Measurements from ENCODE around the gene RASEF. TPM values are rescaled to one million over a fixed set of nuclear protein-coding genes. Genes with fewer than 3 reads are reported as not detected.

RASEF gene
- total RNA-seq, 1 experiment from 2014 or later, result 0.14 TPM

- no peak for DNase-seq (ENCODE audit: low read depth)
These were observed 6.0 kb downstream of the RASEF start for GRCh38 chr9:83056911-83057310.

DNA sequence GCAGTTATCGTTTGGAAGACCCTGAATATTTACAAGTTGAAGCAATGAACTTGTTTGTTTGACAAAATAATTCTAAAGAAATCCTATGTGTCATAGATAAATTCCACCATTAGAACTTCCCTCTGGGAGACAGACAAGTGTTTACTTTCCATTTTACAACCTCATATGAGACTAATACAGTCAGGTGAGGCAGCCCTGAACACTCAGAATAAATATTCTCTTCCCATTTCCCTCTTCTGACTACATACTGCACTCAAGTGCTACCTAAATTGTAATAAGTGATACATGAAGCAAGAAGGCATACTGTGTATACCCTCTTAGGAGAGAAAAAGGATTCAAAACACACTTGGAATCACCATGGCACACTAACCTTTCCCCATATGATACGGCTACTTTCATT is 6.8 kb downstream of the RASEF start:
- DNase-seq (ENCODE audit: low read depth), result no peak

GRCh38 chr9:83047839-83048775 is 14.8 kb downstream of the RASEF start:
- DNase-seq (ENCODE audit: low read depth), result peak; percentile 91

- DNase-seq (ENCODE audit: low read depth), result no peak
These were observed 19.3 kb downstream of the RASEF start for GRCh38 chr9:83043597-83043996.

- peak; percentile 60 for DNase-seq (ENCODE audit: low read depth)
These were observed 21.2 kb downstream of the RASEF start for GRCh38 chr9:83041771-83042170.

DNA sequence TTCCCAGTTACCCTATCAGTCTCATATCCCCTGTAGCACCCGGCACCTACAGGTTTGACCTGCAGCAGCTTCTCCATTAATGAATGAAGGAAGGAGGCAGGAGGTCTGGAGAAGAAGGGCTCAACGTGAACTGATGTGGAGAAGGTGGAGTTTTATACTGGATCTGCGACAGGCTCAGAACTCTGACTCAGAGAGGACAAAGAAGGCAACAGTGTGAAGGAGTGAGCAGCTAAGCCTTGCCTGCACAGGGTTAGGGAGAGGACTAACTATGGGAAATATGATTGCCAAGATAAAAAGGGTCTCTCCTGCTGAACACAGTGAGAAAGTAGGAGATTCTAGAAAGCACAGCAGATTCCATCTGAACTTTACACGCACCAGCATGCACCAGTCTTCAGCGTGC is 23.6 kb downstream of the RASEF start:
- DNase-seq (ENCODE audit: low read depth), result no peak

- no peak for DNase-seq (ENCODE audit: low read depth)
These were observed 26.9 kb downstream of the RASEF start for GRCh38 chr9:83036043-83036442.

DNA sequence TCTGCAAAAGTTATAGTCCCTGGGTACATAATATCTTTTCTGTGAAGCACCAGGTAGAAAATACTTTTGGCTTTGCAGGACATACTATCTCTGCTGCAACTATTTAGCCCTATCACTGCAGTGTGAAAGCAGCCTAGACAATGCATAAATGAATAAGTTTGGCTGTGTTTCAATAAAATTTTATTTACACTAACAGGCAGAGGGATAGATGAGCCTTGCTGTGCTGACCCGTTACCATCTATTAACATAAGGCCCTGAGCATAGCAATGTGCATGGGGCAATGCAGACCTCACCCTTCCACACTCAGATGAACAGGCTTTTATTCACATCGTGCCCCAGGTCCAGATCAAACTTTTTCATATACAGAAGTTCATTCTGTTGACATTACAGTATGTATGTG is 27.8 kb downstream of the RASEF start:
- no peak for DNase-seq (ENCODE audit: low read depth)

GRCh38 chr9:83034587-83034986 is 28.4 kb downstream of the RASEF start:
- peak; percentile 92 for DNase-seq (ENCODE audit: low read depth)

GRCh38 chr9:83034026-83034425 is 28.9 kb downstream of the RASEF start:
- no peak for DNase-seq (ENCODE audit: low read depth)

DNA sequence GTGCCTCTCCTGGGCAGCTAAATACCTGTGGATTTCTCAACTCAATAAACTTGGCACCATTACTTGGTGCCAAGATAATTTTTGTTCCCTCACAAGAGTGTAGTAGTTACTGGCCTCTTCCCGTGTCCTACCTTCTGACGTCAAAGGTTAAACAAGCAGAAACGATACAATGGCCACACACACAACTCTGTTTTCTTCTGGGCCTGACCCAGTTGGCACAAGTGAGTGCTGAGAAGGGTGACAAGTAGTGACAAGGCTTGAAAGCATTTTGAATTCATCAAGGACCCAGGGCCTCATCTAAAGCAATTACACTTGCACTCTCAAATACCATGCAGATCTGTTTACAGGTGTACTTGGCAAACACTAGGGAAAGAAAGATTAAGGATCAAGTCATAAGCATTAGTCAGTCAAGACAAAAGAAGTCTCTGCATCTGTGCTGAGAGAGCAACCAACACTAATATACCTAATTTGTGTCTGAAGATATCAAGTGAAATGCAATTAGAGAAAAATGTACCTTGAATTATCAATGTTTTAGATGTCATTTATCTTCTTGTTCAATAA is 30.8 kb downstream of the RASEF start:
- DNase-seq (ENCODE audit: low read depth), result no peak

DNA sequence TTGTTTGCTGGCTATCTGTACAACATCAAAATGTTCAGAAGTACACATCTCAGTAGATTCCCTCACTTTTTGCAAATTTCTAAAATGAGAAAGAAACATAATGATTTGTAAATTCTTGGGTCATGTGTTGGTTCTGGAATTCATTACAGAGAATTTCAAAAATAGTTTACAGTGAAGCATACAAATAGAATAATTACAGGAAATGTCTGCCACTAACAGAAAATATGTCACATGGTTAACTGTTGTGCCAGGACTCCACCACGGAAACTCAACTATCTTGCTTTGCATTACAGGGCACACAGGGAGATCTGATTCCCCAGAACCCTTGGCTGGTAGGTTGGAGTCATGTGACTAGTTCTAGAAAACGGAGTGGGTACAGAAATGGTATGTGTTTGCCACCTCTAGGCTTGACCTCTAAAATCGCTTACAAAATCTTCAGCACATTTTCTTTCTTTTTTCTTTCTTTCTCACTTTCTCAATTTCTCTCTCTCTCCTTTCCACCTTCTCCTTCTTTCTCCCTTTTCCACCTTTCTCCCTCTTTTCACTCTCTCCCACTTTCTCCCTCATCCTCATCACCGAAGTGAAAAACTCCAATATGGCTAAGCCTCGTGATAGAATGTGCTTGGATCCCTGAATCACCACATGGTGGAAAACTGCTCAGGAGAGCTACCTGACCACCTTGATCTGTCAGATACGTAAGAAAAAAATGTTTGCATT is 32.4 kb downstream of the RASEF start:
- DNase-seq (ENCODE audit: low read depth), result no peak

GRCh38 chr9:83029531-83030137 is 33.3 kb downstream of the RASEF start:
- no peak for DNase-seq (ENCODE audit: low read depth)

- DNase-seq (ENCODE audit: low read depth), result peak; percentile 97
These were observed 35.6 kb downstream of the RASEF start for GRCh38 chr9:83027153-83027891.

- no peak for DNase-seq (ENCODE audit: low read depth)
These were observed 38.3 kb downstream of the RASEF start for GRCh38 chr9:83024506-83025125.

GRCh38 chr9:83023151-83023550 is 39.8 kb downstream of the RASEF start:
- DNase-seq (ENCODE audit: low read depth), result no peak

DNA sequence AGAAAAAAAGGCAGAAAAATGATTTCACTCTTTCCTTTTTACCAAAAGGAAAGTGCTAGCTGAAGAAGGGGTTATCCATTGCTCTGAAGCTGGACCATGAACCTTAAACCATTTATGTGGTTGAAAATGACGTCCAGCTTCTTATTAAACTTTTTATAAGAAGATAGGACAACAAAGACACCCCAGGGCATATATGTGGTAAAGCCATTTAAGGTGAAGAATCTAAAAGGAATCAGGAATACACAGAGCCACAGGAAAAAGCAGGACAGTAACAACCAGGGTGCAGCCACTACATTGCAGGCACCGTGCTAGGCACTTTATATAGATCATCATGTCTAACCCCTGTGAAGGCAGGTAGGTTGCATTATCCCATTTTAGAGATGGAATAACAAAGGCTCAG is 42.1 kb downstream of the RASEF start:
- DNase-seq (ENCODE audit: low read depth), result no peak

GRCh38 chr9:83020327-83020726 is 42.6 kb downstream of the RASEF start:
- no peak for DNase-seq (ENCODE audit: low read depth)

GRCh38 chr9:83019246-83019645 is 43.7 kb downstream of the RASEF start:
- DNase-seq (ENCODE audit: low read depth), result no peak

DNA sequence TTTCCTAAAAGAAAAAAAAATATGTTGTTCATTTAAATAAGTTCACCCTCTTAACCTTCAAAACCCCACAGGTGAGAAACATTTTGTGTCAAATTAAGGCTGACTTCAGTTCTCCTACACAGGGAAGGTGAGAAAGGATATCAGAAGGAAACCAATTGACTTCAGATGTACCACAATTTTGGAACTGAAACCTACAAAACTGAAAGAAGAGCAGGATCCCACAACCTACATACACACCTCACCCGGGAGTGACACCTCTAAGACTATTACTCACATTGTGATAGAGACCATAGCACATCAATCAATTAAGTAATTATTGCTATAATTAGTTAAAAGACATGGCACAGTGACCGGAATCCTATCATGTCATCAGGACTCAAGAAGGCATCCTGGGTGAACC is 47.0 kb downstream of the RASEF start:
- DNase-seq (ENCODE audit: low read depth), result no peak
